Germinal center (tissue), 1 donor: ENCODE data around the gene DENND6A.
"Not testable (repeated sequence)": the region's sequence is repeated elsewhere in the genome, so short reads cannot be mapped to it uniquely, and the experiment has no call there.

ENCODE experiments used
- DNase-seq: peaks from one replicate; pipeline ENCODE4 v3.0.0; 2012; ENCODE audit warnings: mixed read lengths, low spot score

Gene DENND6A, protein sequence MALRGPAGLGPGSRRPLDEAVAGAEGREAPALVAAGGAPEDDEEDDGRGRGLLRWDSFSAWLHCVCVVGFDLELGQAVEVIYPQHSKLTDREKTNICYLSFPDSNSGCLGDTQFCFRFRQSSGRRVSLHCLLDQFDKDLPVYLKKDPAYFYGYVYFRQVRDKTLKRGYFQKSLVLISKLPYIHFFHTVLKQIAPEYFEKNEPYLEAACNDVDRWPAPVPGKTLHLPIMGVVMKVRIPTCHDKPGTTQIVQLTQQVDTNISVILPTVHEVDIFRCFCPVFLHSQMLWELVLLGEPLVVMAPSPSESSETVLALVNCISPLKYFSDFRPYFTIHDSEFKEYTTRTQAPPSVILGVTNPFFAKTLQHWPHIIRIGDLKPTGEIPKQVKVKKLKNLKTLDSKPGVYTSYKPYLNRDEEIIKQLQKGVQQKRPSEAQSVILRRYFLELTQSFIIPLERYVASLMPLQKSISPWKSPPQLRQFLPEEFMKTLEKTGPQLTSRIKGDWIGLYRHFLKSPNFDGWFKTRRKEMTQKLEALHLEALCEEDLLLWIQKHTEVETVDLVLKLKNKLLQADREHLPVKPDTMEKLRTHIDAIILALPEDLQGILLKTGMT

DNA sequence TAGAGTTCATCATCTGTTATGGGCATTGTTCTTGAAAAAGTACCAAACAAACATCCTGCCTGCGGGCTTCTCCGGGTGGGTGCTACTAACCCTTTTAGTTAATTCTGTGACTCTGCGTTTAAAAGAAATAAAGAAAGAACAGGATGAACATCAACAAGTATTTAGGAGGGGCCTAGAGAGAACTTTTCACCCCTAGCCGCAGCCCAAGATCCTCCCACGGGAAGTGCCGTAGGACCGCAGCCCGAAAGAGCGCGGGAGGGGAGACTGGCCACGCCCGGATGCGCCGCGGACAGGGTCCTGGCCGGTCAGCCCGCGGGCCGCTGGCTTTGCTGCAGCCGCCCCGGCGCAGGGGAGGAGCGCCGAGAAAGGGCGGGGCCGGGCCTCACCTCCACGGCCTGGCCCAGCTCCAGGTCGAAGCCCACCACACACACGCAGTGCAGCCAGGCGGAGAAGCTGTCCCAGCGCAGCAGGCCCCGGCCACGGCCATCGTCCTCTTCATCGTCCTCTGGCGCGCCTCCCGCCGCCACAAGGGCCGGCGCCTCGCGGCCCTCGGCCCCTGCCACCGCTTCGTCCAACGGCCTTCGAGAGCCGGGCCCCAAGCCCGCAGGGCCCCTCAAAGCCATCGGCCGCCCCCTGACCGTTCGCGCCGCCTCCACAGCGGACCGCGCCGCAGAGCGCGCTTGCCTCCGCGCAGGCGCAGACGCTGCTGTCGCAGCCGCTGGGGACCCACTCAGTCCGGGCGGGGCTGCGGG is at the start of gene DENND6A:
Gene DENND6A (minus strand): TSS at position 682 of the 752 bp plus-strand sequence. CDS start 59 bp downstream, at position 623.
- DNase-seq = peak; percentile 97

DNA sequence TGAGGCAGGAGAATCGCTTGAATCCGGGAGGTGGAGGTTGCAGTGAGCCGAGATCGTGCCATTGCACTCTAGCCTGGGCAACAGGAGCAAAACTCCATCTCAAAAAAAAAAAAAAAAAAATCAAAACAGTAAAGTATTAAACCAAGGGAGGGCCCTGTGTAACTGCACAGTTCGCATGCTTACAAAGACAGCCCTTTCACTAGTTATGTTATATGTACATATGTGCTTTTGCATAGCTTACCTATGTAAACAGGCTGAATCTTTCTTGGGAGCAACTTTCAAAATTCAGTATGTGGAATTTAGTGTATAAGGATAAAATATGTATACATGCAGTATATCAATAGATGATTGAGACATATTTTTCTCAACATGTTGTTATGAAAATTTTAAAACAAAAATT is 47.1 kb upstream of the DENND6A start:
- no peak for DNase-seq

DNA sequence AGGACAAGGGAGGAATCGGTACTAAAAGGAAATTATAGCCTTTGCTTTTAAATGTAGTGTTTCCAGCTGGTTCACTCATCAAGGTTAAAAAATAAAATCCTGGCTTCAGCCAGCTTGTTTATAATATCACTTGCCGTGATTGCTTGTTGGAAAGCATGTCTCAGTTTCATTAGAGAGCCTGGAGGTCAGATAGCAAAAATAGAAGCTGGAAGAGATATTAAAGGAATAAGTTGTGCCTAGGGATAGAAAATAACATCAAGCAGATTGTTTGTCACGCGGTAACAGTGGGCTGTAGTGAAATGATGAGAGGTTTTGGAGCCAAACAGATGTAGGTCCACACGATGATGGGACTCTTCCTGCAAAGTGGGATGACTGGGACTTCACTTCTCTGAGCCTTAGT is 45.5 kb upstream of the DENND6A start:
- no peak for DNase-seq

DNA sequence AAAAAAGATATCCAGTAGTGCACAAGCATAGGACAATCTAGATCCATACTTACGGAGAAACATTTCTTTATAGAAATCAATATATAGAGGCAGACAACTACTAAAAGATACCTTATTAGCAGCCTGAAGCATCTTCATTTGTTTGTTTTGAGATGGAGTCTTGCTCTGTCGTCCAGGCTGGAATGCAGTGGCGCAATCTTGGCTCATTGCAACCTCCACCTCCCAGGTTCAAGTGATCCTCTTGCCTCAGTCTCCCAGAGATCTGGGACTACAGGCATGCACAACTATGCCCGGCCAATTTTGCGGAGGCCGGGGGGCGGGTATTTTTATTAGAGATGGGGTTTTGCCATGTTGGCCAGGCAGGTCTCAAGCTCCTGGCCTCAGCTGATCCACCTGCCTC is 45.0 kb upstream of the DENND6A start:
- DNase-seq = no peak

DNA sequence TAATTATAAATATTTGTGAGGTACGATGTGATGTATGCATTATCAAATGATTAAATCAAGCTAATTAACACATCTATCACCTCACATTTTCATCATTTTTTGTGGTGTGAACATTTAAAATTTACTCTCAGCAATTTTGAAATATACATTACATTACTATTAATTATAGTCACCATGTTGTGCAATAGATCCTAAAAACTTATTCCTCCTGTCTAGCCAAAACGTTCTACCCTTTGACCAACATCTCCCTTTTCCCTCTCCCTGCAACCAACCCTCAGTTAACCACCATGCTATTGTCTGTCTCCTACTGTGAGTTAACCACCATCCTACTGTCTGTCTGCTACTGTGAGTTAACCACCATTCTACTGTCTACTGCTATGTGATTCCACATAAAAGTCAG is 42.5 kb upstream of the DENND6A start:
- no peak for DNase-seq

DNA sequence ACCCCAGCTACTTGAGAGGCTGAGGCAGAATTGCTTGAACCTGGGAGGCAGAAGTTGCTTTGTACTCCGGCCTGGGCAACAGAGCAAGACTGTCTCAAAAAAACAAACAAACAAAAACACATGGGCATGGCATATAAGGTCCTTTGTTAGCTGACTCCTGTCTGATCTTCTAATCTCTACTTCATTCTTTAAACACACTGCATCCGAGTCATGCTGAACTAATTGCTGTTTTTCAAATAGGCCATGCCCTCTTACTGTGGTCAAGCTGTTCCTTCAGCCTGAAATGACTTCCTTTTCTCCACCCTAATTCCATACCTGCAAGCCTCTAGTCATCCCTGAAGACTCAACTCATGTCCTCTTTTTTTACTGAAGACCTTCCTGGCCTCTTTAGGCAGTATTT is 40.9 kb upstream of the DENND6A start:
- DNase-seq = no peak

DNA sequence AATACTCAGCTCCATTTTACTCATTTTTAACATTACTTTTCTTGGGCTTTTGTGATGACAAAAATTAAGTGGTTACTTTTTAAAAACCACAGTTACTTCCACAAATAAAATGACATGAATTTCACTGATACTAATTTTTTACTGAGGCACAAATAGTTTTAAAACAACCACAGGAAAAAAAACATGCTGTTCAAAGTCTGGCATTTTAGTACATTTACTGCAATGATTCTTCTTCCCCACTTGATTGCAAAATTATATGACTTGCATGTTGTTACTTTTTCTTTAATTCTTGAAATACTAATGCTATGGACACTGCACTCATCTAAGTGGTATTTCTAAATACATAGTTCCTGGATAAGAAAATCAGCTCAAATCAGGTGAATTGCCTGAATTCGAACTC is 38.4 kb upstream of the DENND6A start:
- no peak for DNase-seq

DNA sequence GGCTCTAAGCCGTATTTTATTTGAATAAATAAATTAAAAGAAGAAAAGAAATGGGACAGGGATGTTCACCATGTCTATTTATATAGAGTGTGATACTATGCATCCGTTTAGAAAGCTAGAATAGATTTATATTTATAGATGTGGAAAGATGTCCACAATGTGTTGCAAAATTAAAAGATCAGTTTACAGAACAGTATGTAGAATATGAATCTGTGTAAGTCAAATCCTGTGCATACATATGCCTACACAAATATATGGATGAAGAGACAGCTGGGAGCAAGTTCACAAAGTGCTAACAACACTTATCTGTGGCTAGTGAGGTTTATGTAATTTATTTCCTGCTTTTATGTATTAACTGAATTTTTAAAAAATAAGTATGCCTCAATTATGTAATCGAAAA is 37.8 kb upstream of the DENND6A start:
- no peak for DNase-seq

DNA sequence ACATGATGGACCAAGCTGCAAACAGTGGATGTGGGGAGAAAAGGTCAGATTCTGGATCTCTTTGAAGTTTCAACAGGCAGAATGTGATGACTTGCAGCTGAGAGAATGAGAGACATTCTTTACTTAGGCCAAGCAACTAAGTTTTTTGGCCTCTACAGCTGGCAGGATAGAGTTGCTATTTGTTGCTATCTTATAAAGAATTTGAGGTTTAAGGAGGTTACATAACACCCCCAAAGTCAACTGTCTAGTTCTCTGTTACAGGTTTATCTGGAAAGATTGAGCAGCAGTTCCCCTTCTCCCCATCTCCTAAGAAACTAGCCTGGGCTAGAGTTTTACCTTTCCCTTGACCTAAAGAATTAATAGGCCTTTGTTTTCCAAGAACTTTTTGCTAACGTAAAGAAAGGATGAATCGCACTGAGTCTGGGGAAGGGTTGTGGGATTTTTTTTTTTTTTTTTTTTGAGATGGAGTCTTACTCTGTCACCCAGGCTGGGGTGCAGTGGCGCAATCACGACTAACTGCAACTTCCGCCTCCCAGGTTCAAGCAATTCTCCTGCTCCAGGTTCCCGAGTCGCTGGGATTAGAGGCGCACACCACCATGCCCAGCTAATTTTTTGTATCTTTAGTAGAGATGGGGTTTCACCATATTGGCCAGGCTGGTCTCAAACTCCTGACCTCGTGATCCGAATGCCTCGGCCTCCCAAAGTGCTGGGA is 36.6 kb upstream of the DENND6A start:
- DNase-seq = no peak

DNA sequence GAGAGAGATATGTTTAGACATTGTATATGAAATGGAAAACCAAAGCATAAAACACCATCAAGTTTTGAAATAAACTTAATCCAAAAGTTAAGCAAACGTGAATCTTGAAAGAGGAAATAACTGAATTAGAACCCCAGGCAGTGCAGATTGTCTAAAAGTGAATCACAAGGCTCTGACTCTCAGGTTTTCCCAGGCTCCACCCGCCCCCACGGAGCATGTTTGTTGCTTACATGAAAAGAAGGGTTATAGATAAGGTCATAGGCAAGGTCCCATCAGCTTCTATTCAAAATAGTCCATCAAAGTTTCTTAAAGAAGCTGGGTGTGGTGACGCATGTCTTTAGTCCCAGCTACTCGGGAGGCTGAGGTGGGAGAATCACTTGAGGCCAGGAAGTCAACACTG is 34.2 kb upstream of the DENND6A start:
- no peak for DNase-seq

DNA sequence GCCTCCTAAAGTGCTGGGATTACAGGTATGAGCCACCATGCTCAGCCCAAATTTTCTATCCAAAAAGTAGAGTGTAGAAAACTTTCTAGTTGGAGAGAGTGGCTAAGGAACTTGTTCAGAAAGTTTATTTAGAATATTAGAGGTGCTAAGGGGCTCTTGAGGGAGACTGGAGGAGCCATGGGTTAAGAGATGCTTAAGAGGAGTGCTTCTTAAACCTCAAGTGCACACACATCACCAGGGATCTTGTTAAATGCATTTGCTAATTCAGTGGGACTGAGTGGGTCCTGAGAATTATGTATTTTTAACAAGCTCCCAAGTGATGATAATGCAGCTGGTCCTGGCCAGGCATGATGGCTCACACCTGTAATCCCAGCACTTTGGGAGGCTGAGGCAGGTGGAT is 33.5 kb upstream of the DENND6A start:
- no peak for DNase-seq

DNA sequence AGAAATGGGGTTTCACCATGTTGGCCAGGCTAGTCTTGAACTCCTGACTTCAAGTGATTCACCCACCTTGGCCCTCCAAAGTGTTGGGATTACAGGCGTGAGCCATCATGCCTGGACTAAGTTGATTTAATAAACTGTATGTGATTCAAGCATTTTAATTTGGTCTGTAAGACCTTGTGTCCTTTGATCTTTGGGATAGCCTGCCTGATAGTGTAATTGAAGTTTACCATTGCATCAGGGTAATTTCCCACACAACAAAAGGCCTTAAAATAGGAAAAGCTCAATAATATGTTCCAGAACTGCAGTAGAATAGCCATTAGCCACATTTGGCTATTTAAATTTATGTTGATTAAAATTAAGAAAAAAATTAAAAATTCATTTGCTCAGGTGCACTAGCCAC is 25.2 kb upstream of the DENND6A start:
- no peak for DNase-seq

DNA sequence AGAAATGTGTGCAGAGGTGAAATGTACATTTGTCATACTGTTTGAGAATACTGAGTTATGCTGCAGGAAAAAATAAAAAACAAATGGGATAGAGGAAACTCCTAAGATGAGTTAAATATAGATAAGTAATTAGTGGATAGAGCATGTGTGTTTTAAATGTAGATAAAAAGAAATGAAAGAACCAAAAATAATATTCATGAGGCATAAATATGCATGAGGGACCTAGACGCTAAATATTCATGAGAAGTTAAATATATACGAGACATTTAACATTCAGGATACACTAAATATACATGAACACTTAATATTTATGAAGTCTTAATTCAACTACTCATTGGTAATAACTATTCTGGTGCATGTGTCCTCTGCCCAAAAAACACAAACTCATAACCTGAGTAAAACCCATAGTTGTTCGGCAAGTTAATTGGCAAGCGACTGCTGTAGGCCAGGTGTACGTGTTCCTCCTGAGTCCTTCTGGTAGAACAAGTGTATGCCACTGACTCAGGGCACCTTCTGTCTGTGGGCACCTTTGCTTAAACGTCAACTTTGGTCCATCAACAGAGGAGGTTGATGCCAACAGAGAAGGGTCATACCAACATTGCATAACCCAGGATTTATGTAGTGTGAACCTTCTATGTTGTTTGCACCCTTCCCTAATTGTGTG is 24.5 kb upstream of the DENND6A start:
- DNase-seq = no peak

DNA sequence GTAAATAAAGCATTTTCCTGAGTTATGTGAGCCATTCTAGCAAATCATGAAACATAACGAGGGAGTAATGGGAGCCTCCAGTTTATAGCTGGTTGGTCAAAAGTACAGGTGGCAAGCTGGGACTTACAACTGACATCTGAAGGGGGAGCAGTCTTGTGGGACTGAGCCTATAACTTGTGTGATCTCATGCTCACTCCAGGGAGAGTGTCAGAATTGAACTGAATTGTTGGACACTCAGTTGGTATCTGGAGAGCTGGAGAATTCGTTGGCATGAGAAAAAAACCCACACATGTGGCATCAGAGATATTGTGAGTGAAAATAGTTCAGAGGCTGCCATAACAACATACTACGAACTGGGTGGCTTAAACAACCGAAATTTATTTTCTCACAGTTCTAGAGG is 22.8 kb upstream of the DENND6A start:
- no peak for DNase-seq

DNA sequence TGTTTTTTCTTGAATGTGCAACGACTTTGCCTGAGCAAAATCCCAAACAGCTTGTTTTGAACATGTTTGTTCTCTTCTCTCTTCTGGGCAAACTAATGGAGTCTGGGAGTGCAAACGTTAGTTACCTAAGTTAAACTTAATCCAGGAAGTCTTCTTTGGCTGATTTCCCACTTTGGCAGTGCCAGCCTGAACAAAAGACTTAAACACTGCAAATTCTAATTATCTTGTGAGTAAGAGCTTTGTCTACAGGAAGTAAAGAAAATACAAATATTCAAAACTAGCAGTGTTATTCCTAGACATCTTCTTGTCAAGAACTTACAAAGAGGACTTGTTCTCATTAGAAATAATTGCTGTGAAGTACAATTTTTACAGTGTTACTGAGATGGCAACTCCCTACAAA is 16.7 kb upstream of the DENND6A start:
- no peak for DNase-seq

DNA sequence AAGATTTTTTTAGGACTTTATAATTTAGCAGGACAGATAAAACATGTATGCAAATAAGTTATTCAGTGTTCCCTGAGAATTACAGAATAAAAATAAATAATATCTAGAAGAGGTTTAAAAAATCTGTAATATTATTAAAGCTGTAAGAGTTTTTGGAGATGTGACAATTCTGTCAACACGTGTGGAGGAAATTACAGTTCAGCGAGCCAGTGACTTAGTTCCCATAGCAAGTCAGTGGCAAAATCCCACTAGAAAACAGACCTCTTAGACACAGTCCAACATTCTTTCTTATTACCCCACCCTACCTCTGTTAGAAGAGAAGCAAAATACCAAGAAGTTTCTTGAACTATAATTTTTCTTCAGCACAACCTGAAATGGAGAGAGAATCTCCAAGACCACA is 16.2 kb upstream of the DENND6A start:
- no peak for DNase-seq

DNA sequence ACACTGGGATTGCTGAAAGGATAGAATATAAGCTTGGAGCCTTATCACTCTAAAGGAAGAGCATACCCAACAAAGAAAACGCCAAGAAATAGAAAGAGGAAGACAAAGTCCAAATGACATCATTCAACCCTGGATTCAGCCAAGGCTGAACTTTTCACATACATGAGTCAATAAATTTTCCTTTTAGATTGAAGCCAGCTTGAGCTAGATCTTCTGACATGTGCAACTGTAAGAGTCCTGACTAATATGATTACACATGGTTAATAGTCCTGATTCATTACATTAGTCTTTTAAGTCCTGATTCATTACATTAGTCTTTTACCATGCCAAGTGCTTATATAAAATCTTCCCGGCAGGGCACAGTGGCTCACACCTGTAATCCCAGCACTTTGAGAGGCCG is 13.6 kb upstream of the DENND6A start:
- no peak for DNase-seq

DNA sequence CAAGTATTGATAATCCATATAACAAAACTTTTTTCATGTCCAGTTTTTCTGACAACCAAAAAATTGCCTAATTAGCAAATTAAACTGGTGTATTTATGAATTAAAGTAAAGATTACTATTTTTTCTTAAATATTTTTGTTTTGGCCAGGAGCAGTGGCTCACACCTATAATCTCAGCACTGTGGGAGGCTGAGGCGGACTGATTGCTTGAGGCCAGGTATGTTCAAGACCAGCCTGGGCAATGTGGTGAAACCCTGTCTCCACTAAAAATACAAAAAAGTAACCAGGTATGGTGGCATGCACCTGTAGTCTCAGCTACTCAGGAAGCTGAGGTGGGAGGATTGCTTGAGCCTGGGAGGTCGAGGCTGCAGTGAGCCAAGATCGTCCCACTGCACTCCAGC is 12.5 kb upstream of the DENND6A start:
- DNase-seq = not testable (repeated sequence)

DNA sequence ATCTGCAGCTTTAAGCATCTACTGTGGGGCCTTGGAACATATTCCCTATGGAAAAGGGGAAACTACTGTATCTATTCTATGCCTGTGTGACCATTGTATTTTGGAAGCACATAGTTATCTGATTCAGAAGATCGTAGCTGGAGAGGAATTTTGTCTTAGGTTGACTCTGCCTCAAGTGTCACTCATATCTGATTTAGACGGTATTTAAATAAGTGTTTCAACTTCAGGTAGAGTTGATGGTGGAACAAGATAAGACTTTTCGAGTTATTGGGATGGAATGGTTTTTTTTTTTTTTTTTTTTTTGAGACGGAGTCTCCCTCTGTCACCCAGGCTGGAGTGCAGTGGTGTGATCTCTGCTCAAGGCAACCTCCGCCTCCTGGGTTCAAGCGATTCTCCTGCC is 8.9 kb upstream of the DENND6A start:
- DNase-seq = no peak

DNA sequence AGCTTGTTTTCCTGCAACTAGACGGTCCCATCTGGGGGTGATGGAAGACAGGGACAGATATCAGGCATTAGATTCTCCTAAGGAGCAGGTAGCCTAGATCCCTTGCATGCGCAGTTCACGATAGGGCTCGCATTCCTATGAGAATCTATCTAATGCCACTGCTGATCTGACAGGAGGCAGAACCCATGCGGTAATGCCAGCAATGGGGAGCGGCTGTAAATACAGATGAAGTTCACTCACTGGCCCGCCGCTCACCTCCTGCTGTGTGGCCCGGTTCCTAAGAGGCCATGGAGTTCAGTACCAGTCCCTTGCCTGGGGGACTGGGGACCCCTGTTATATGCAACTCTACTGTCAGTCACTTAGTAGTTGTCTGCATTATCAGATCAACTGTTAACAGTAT is 7.9 kb upstream of the DENND6A start:
- no peak for DNase-seq

DNA sequence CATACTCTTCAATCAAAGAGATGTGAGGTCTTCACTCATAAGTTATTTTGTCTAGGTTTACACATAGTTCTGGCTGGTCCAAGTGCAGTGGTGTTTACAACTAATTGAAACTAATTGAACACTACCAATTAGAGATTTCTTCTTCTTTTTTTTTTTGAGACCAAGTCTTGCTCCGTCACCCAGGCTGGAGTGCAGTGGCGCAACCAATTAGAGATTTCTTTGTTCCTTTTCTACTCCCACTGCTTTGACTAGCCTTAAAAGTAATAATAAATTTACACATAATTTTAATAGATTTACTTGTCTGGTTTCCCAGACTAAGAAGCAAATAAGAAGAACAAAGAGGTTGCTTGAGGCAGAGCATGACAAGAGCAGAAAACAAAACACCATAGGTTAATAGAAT is 6.7 kb upstream of the DENND6A start:
- DNase-seq = no peak

DNA sequence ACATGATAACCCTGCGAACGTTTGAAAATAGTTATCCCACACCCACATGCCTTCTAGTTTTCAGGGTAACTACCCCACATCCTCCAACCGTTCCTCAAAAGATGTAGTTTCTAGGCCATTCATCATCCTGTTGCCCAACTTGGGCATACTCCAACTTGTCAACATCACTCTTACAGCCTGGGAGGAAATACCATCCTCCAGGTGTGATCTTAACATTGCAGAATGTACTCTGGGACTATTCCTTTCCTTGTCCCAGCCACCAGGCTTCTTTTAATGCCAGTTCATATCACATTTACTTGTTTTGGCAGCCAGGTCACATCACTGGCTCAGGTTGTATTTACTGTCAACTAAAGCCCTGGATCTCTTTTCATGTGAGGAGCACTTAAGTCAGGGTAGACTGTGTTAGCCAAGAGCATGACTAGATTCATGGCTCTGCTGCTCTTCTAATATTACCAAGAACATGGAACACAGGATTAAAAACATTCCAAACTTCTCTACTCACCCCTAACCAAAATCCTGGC is 4.0 kb upstream of the DENND6A start:
- DNase-seq = no peak
